PC-9 (cell line): ENCODE data around the gene STOML1. TPM values are rescaled to one million over a fixed set of nuclear protein-coding genes. Genes with fewer than 3 reads are reported as not detected.

Source experiments
- BruUV-seq: library from RNA; stranded (reverse); fragments of 400-500 nt; replicated peaks from 2 replicates; lab custom pipeline; 2021; lab: Mats Ljungman, UMichigan
- CTCF ChIA-PET: fragments of 300-600 bp; sonication (Branson Sonifier 250); formaldehyde crosslinking; loops from one replicate; lab custom pipeline; 2022; ENCODE audit warnings: antibody characterized with exemption; lab: Charles Lee
- POLR2A ChIA-PET: fragments of 300-600 bp; sonication (Branson Sonifier 250); formaldehyde crosslinking; loops from one replicate; lab custom pipeline; 2022; ENCODE audit warnings: antibody characterized with exemption; ENCODE audit not compliant: unreplicated experiment; lab: Charles Lee
- DNase-seq, 2 experiments: peaks; one replicate each; pipeline versions ENCODE4 v3.0.0 to v3.0.0-alpha.2; 2015 to 2022; ENCODE audit warnings: mixed read lengths in 1 of 2
- H2AFZ ChIP-seq: fragments of 200-600 bp; sonication (generic); 2 replicates; pipeline ENCODE4 v1.8.1; 2017; ENCODE audit warnings: antibody characterized with exemption
- H3F3A ChIP-seq: fragments of 200-600 bp; sonication (generic); 2 replicates; pipeline ENCODE4 v1.8.1; 2017; ENCODE audit warnings: antibody characterized with exemption, mild to moderate bottlenecking, low read depth; ENCODE audit not compliant: insufficient read depth
- H3K27ac ChIP-seq: fragments of 200-600 bp; sonication (generic); 2 replicates; pipeline ENCODE4 v1.6.1; 2016; ENCODE audit warnings: mixed run types
- H3K27me3 ChIP-seq: fragments of 200-600 bp; sonication (generic); 2 replicates; pipeline ENCODE4 v1.6.1; 2016; ENCODE audit warnings: low read depth, mixed run types; ENCODE audit not compliant: insufficient read depth
- H3K36me3 ChIP-seq: fragments of 200-600 bp; sonication (generic); 2 replicates; pipeline ENCODE4 v1.6.1; 2016; ENCODE audit warnings: low read depth, mixed run types
- H3K4me1 ChIP-seq: fragments of 200-600 bp; sonication (generic); replicated peaks from 2 replicates; pipeline ENCODE4 v1.6.1; 2016; ENCODE audit warnings: mixed run types; ENCODE audit not compliant: insufficient read depth
- H3K4me2 ChIP-seq: fragments of 200-600 bp; sonication (generic); 2 replicates; pipeline ENCODE4 v1.6.1; 2017; ENCODE audit warnings: mixed run types
- H3K4me3 ChIP-seq: fragments of 200-600 bp; sonication (generic); 2 replicates; pipeline ENCODE4 v1.6.1; 2016; ENCODE audit warnings: mixed run types
- H3K79me2 ChIP-seq: fragments of 200-600 bp; sonication (generic); 2 replicates; pipeline ENCODE4 v1.6.1; 2017; ENCODE audit warnings: low read depth, mixed run types
- H3K9me2 ChIP-seq: fragments of 200-600 bp; sonication (generic); 2 replicates; pipeline ENCODE4 v1.8.1; 2017; ENCODE audit warnings: mild to moderate bottlenecking; ENCODE audit not compliant: insufficient read depth
- H3K9me3 ChIP-seq: fragments of 200-600 bp; sonication (generic); 2 replicates; pipeline ENCODE4 v1.8.1; 2016; ENCODE audit warnings: low read depth; ENCODE audit not compliant: insufficient read depth
- H4K20me1 ChIP-seq: fragments of 200-600 bp; sonication (generic); 2 replicates; pipeline ENCODE4 v1.8.1; 2017; ENCODE audit not compliant: insufficient read depth
- CTCF ChIP-seq: fragments of 200-600 bp; sonication (generic); conservative IDR thresholded peaks from 2 replicates; pipeline ENCODE4 v1.6.1; 2017; ENCODE audit warnings: mixed run types, antibody characterized with exemption, mild to moderate bottlenecking, moderate library complexity
- EZH2 ChIP-seq: fragments of 200-600 bp; sonication (generic); IDR thresholded peaks from 2 replicates; pipeline ENCODE4 v1.8.0; 2017; ENCODE audit warnings: antibody characterized with exemption, low read depth
- intact Hi-C: fragments of 100-400 bp; cut with micrococcal nuclease; formaldehyde crosslinking; loops from one replicate; pipeline ENCODE4 v1.10.0; 2022; ENCODE audit not compliant: unreplicated experiment
- total RNA-seq: library from RNA; stranded (reverse); gene quantifications from 2 replicates; pipeline ENCODE4 v1.2.3, GENCODE V29; 2021

STOML1 gene
- total RNA-seq, 1 experiment from 2014 or later = 6.1 TPM

GRCh38 chr15:73984208-73984979, 7.7 kb downstream of the STOML1 start:
- no peak overlapping the region for H3K4me2 ChIP-seq
- ChIA-PET CTCF (interaction anchor here (0.7 kb wide), 1 partner anchor 838 kb away, joined by 3 read pairs; no protein-coding TSS in a partner anchor), POLR2A (no interaction called here)
- no peaks in the 10 kb centered on the region for H3K9me3 ChIP-seq
- intact Hi-C loops = loop anchor here (5.0 to 10.0 kb wide), 2 partner anchors 68 to 220 kb away; partner anchors contain the start of gene STRA6
- peaks cover 55% of the 10 kb centered on the region for H3K4me1 ChIP-seq
- H3K27me3 ChIP-seq = no peaks in the 10 kb centered on the region
- no peak overlapping the region for H3K27ac ChIP-seq
- BruUV-seq = no TSS peak
- TF ChIP-seq EZH2 = no peak
- no peak for TF ChIP-seq CTCF
- H2AFZ ChIP-seq = no peak overlapping the region
- H3K9me2 ChIP-seq = no peaks in the 10 kb centered on the region; the same call in 1 of the 2 replicates
- no peak for DNase-seq
- H3K4me3 ChIP-seq = no peak overlapping the region
- no peaks in the 10 kb centered on the region for H3K79me2 ChIP-seq
- no peaks in the 10 kb centered on the region for H3K36me3 ChIP-seq
- H4K20me1 ChIP-seq = no peaks in the 10 kb centered on the region
- H3F3A ChIP-seq = peaks cover 24% of the 10 kb centered on the region

GRCh38 chr15:73983773-73984172, 8.3 kb downstream of the STOML1 start:
- Histone ChIP-seq H3F3A (peaks cover 19% of the 10 kb centered on the region), H3K36me3 (no peaks in the 10 kb centered on the region), H2AFZ (no peak overlapping the region), H3K27ac (0 out of 2 replicates have a peak overlapping the region, but pooled peaks have one; percentile 24), H3K4me3 (no peak overlapping the region), H3K4me1 (peaks cover 49% of the 10 kb centered on the region), H3K27me3 (no peaks in the 10 kb centered on the region), H3K79me2 (no peaks in the 10 kb centered on the region), H3K9me2 (no peaks in the 10 kb centered on the region; the same call in 1 of the 2 replicates), H3K4me2 (peak overlapping the region; percentile 68; the same call in 1 of the 2 replicates), H4K20me1 (no peaks in the 10 kb centered on the region), H3K9me3 (no peaks in the 10 kb centered on the region)
- TF ChIP-seq CTCF (no peak), EZH2 (no peak)
- POLR2A ChIA-PET = interaction anchor here (0.6 to 1.4 kb wide), 2 partner anchors 11 to 56 kb away, joined by 3 to 6 read pairs; partner anchors contain the start of gene PML
- DNase-seq = no peak
- no TSS peak for BruUV-seq
- intact Hi-C loops = loop anchor here (5.0 to 10.0 kb wide), 2 partner anchors 69 to 221 kb away; partner anchors contain the start of gene STRA6
- CTCF ChIA-PET = interaction anchor here (0.6 to 2.8 kb wide), 4 partner anchors 11 to 838 kb away, joined by 3 to 11 read pairs (median 3); no protein-coding TSS in a partner anchor

GRCh38 chr15:73983211-73983727, 8.8 kb downstream of the STOML1 start:
- Histone ChIP-seq H2AFZ (no peak overlapping the region), H3F3A (peaks cover 14% of the 10 kb centered on the region), H3K27ac (peak overlapping the region; percentile 49; the same call in 1 of the 2 replicates), H3K9me2 (no peaks in the 10 kb centered on the region; the same call in 1 of the 2 replicates), H3K27me3 (no peaks in the 10 kb centered on the region), H3K4me2 (peak overlapping the region; percentile 68), H4K20me1 (no peaks in the 10 kb centered on the region), H3K9me3 (no peaks in the 10 kb centered on the region), H3K4me1 (peaks cover 44% of the 10 kb centered on the region), H3K79me2 (no peaks in the 10 kb centered on the region), H3K4me3 (no peak overlapping the region), H3K36me3 (no peaks in the 10 kb centered on the region)
- BruUV-seq = no TSS peak
- intact Hi-C loops = loop anchor here (5.0 to 10.0 kb wide), 2 partner anchors 69 to 222 kb away; partner anchors contain the start of gene STRA6
- DNase-seq = peak; percentile 73 to 91
- TF ChIP-seq EZH2 = no peak
- ChIA-PET POLR2A (interaction anchor here (0.5 to 1.4 kb wide), 3 partner anchors 11 to 65 kb away, joined by 3 to 6 read pairs (median 4); partner anchors contain the start of gene PML), CTCF (interaction anchor here (0.6 to 2.8 kb wide), 3 partner anchors 10 to 212 kb away, joined by 3 to 11 read pairs (median 3); no protein-coding TSS in a partner anchor)
